Fibroblast of skin of back (primary cell): ENCODE results near the gene SHISA7.
A peak's percentile ranks its signal among the peaks of the same experiment; 100 is the strongest.
"Not testable (repeated sequence)": the region's sequence is repeated elsewhere in the genome, so short reads cannot be mapped to it uniquely, and the experiment has no call there.

ENCODE experiments used
- DNase-seq: peaks from one replicate; pipeline ENCODE4 v3.0.0-alpha.2; 2013

Gene SHISA7

DNA sequence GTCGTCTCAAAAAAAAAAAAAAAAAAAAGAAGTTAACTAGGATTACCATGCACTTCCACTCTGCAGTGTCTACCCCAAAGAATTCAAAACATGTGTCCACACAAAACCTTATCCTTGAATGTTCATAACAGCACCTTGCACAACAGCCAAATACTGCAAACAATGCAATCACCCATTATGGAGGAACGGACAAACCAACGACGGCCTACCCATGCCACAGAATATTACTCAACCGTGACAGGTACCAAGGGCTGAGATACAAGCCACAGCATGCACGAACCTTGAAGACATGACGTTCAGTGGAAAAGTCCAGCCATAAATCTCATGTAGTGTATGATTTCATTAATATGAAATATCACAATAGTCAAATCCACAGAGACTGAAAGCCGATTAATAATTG is 3.0 kb upstream of the SHISA7 start:
- DNase-seq, result no peak

DNA sequence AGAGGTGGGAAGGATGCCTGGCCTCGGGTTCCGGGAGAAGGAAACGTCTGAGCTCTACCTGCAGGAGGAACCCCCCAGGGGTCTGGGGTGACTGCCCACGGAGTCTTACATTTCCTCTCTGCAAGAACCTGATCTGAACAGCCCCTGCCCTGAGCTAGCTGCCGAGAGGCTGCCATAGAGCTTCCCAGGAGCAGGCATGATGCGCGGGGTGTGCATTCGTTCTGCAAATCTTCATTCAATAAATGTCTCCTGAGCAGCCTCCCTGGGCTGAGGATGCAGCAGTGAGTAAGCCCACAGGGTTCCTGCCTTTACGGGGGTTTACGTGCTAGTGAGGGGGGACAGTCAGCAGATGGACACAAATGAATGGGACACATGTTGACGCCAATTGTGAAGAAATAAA is 1.5 kb upstream of the SHISA7 start:
- no peak for DNase-seq

DNA sequence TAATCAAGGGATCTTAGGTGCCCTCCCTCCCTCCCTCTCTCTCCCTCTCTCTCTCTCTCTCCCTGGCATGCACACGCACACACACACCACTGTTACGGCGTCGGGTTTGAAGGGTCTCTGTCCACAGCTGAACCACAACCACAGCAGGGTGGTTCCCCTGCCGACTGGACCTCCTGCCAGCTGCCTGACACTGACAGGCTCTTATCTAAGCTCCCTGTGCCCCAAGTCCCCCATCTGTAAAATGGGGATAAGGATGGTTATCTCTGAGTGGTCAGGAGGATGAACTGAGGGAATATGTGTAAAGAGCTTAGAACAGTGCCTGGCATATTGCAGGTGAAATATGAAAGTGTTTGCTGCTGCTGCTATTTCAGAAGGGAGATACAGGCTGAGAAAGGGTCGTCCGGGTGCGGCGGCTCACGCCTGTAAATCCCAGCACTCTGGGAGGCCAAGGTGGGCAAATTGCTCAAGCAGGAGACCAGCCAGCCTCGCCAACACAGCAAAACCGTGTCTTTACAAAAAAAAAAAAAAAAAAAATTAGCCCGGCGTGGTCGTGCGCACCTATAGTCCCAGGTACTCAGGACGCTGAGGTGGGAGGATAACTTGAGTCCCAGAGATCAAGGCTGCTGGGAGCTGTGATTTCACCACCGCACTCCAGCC is 852 bp upstream of the SHISA7 start:
- DNase-seq, result no peak

DNA sequence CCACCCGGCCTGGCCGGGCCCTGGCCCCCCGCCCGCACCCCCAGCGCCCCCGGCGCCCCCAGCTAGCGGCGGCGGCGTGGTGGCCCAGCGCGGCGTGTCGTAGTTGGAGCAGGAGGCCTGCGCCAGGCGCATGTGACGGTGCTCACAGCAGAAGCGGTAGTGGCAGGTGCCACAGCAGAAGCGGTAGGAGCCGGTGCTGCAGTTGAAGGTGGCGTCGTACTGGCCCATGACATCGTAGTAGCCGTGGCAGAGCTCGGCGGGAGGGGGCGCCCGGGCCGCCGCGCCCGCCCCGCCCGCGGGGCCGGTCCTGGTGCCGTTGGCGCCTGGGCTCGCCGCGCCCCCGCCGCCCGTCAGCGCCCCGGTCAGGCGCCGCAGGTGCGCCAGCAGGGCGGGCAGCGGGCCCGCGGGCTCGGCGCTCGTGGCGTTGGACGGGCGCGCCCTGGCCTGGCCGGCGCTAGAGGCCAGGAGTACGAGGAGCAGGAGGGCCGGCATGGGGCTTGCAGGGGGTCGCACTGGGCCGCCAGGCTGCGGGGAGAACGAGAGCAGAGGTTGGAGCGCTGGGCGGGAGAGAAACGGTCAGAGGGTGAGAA is 633 bp downstream of the SHISA7 start:
- DNase-seq, result no peak

DNA sequence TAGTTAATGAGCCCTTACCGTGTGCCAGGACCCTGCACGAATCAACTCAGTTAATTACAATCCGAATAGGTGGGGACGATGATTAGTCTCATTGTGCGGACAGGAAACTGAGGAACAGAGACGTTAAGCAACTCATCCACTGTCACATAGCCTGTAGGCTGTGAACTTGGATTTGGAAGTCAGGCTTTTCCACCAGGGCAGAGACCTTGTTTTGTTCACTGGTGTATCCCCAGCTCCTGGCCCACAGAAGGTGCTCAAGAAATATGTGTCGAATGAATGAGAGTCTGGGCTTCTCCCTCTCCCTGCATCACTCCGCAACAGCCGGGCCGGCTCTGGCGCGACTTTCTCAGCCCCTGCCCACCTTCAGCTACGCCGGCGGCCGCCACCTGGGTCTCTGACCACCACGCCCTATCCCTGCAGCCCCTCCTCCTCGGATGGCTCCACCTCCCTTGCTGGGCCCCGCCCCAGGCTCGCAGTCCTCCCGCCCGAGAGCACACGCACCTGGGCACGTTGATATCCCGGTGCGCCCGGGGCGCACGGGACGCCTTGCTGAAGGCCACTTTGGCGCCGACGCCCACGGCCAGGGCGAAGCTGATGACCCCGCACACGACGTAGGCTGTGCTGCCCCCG is 1.3 kb downstream of the SHISA7 start:
- no peak for DNase-seq

DNA sequence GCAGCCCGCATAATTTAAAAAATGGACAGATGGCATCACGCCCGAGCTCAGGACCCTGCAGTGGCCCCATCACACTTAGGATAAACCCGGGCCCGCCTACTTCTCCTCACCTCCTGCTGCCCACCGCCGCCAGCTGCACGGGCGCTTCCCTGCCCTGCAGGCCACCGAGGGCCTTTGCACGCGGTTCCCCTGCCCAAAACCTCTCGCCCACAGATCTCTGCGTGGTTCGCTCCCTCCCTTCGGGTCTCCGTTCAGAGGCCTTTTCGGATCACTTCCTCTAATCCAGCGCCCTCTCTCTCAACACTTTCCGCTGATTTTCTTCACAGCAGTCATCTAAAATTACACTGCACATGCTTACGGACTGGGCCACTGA is 1.8 kb downstream of the SHISA7 start:
- DNase-seq, result no peak

DNA sequence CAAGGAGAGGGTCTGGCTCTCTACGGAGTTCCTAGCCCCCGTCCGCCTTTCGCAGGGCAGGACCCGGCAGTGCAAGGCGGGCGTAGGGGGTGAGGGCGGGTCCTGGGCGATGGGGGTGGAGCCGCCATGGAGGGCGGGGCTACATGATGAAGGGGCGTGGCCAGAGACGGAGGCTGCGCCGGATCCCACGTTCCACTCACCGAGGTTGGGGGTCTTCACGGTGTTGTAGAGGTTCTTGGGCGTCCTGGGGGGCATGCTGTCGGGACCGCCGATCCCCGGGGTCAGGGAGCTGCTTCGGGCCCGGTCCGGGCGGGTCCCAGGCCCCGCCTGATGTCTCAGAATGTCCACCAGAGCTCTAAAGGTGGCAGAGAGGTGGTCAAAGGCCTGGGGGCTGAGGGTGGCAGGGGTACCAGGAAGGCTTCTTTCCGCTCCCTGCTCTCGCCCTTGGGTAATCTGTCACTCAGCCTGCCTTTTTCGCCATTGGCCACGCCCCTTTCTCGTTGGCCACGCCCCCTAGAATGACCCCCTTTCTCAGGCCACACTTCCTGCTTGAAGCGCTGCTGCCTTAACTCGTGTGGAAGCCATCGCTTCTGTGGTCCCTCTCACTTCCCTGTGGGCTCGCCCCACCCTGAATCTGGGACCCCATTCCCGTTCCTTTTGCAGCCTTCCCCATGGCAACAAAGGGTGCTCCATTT is 2.5 kb downstream of the SHISA7 start:
- no peak for DNase-seq

DNA sequence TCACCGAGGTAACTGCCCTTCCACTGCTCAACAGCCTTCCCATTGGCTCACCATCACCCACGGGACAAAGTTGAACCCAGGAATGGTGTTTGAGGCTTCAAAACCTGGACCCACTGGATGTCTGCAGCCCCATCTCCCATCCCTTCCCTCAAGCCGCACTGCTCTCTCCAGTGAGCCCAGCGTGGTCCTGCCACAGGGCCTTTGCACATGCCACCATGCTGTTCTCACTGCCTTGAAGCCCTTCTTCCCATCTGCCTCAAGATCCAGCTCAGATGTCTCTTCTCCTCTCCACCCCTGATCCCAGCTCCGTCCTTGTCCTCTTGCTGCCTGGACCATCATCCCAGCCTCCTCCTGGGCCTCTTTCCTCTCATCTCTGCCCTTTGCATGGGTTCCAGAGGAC is 4.0 kb downstream of the SHISA7 start:
- DNase-seq, result no peak

DNA sequence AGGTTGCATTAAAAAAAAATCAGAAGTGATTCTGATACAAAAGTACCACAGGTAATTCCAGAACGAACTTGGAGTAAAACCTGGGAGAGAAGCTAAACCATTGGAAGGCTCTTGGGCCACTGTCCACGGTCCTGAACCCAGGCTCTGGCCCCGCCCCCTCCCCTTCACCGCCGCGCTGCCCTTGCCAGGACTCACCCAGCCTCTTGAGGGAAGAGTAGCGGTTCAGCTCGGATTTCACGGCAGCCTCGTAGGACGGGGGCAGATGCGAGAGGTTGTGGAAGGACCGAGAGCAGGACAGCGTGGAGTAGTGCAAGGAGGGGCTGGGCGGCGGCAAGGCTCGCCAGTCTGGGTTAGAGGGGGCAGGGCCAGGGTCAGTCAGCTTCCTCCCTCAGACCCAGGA is 5.7 kb downstream of the SHISA7 start:
- peak; percentile 49 for DNase-seq

DNA sequence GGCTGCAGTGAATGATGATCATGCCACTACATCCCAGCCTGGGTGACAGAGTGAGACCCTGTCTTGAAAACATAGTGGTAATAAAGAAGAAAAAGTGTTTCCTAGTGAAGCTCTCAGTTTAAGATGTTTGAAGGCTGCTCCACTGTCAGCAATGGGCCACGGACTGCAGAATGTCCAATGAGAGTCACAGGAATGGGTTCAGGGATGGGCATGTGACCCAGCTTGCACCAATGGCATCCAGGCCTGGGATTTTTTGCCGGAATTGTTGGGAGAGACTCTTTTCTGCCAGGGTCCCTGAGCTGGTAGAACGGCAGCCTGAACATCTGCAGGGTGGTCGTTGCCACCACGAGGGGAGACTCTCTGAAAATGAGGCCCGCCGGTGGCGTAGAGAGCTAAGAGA is 6.3 kb downstream of the SHISA7 start:
- no peak for DNase-seq

DNA sequence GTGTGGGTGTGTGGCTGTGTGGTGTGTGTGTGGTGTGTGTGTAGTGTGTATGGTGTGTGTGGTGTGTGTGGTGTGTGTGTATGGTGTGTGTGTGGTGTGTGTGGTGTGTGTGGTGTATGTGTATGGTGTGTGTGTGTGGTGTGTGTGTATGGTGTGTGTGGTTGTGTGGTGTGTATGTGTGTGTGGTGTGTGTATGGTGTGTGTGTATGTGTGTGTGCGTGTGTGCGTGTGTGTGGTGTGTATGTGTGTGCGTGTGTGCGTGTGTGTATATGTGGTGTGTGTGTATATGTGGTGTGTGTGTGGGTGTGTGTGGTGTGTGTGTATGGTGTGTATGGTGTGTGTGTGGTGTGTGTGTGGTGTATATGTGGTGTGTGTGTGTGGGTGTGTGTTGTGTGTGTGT is 8.1 kb downstream of the SHISA7 start:
- no peak for DNase-seq

DNA sequence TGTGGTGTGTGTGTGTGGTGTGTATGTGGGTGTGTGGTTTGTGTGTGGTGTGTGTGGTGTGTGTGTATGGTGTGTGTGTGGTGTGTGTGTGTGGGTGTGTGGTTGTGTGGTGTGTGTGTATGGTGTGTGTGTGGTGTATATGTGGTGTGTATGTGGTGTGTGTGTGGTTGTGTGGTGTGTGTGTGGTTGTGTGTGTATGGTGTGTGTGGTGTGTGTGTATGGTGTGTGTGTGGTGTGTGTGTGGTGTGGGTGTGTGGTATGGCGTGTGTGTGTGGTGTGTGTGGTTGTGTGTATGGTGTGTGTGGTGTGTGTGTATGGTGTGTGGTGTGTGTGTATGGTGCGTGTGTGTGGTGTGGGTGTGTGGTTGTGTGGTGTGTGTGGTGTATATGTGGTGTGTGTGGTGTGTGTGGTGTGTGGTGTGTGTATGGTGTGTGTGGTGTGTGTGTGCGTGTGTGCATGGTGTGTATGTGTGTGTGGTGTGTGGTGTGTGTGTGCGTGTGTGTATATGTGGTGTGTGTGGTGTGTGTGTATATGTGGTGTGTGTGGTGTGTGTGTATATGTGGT is 8.7 kb downstream of the SHISA7 start:
- DNase-seq, result no peak

DNA sequence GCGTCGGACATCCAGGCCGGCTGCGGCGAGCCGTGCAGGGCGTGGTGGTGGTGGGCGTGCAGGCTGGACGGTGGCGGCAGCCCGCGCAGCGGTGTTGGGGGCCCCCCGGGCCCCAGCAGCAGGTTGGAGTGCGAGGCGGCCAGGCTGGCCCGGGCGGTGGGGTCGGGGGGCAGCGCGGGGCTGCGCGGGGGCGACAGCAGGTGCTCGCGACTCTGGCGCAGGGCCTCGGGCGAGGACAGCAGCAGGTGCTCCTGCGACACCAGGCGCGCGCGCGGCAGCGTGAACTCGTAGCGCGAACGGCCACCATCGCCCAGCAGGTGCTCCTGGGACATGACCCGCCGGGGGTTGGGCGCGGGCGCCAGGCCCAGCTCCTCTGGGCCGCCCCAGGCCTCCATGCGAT is 9.8 kb downstream of the SHISA7 start:
- DNase-seq, result no peak

DNA sequence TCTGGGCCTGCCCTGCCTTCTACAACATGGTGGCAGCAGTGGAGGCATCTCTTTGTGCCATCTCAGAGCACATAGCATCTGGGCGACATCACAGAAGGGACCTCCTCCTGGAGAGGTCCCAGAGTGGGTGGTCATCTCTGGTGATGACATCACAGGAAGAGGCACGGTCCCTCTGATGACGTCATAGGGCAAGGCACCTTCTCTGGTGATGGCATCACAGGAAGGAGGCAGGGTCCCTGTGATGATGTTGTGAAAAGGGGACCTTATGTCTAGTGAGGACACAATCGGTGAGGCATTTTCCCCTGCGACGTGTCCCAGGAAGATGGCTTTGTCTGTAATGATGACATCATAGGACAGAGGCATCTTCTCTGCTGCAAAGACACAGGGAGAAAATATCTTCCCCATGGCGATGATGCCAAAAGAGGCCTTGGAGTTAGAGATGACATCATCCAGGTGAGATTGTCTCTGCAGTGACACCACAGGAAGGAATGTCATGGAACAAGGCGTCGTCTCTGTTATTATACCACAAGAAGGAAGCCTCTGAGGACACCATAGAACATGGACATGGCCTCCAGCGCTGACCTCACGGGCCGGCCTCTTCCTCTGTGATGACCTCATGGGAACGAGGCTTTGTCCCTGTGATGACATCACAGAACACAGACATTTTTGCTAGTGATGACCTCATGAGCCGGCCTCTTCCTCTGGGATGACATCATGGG is 10.7 kb downstream of the SHISA7 start:
- DNase-seq, result no peak

DNA sequence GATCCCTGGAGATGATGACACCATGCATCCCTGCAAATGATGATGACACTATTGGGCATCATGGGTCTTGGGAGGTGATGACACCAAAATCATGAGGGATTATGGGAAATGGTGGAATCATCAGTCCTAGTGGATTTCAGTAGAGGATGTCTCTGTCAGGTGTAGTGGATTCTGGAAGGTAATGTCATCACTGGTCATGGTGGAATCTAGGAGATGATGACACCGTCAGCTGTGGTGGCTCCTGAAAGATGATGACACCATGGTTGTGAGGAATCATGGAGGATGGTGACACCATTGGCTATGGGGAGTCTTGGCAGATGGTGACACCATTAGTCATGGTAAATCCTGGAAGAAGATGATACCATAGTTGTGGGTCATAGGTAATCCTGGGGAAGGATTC is 11.9 kb downstream of the SHISA7 start:
- DNase-seq, result no peak

DNA sequence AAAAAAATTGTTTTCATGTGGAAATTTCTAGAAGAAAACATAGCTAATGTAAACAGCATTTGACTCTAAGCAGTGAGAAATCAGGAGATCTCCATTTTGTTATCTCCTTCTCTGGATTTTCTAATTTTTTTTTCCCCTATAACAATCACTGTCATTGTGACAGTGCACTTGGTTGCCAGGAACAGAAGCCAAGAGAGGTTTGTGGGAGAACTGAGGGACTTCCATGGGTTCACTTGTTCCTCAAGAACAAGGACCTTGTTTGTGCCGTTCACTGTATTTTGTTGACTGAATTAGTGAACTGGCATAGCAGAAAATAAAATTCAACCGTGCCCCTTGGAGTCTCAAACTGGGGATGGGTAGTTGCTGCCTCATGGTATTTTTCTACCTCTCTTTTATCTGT is 17.1 kb downstream of the SHISA7 start:
- DNase-seq, result no peak

DNA sequence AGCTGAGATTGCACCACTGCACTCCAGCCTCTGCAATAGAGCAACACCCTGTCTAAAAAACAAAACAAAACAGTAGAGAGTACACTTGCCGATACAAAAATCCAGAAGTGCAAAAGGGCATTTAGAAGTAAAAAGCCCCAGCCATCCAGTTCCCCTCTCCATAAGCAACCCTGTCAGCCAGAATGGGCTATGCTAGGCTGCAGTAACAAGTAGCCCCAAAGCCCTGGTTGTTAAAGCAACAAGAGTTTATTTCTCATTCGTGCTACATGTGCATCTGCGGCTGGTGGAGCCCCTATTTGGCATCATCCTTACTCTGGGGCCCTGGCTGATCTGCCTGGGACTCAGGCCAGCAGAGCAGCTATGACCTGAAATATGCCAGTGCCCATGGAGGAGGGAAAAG is 18.6 kb downstream of the SHISA7 start:
- no peak for DNase-seq

DNA sequence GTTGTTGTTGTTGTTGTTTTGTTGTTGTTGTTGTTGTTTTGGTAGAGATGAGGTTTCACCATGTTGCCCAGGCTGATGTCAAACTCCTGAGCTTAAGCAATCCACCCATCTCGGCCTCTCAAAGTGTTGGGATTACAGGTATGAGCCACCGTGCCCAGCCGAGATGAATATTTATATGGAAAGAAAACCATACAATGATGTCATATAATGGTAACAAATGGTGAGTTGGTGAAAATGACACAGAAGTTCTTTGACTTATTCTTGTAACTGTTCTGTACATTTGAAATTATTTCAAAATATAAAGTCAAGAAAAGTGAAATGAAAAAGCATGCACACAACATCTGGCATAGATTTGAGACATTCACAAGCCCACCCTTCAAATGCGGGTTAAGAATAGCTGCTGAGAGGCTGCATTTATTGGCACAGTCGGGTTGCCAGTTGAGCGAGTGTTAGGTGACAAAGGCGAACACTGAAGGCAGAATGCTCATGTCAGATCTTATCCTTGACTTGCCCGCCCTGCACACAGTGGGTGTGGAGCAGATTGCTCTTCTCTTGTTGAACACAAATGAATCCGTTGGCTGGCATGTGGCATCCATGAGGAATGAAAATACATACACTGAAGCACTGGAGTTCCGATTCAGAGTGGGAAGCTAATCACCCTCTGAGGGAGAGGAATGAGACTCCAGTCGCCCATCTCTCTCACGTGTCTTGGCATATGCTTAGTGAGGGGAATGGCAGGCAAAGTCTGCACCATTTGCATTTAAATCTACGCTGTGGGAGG is 19.7 kb downstream of the SHISA7 start:
- no peak for DNase-seq

DNA sequence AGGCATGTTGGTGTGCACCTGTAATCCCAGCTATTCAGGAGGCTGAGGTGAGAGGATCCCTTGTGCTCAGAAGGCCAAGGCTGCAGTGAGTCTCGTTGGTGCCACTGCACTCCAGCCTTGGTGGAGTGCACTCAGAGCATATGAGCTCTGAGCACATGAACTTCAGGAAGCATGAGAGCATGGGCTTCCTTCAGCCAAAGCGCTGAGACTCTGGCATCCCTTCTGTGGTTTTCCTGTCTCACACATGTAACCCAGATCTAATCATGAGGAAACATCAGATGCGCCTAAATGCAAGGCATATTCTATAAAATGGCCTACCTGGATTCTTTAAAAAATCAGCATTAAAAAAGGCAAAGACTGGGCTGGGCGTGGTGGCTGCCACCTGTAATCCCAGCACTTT is 21.8 kb downstream of the SHISA7 start:
- not testable (repeated sequence) for DNase-seq

DNA sequence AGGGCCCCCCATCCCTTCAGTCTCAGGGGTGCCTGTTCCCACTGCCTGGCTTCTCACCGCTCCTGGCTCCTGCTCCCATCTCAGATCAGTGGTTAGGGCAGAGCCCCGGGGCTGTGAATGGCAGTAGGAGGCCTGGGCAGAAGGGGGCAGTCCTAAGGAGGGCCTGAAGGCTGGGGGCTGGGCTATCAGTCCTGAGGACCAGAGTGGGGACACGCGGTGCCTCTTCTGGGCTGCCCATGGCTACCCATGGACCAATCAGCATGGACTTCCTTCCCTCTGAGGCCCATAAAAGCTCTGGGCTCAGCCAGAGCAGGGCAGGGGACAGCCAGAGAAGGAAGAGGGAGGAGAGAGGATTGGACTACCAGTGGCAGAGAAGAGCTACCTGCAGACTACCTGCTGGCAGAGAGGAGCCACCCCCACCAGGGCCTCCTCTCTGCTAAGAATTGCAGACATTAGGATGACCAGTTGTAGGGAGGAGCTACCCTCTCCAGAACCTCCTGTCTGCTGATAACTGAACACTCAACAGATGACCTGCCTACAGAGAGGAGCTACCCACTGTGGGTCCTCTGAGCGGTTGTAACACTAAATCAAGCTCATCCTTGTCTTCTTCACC is 23.4 kb downstream of the SHISA7 start:
- DNase-seq, result no peak

DNA sequence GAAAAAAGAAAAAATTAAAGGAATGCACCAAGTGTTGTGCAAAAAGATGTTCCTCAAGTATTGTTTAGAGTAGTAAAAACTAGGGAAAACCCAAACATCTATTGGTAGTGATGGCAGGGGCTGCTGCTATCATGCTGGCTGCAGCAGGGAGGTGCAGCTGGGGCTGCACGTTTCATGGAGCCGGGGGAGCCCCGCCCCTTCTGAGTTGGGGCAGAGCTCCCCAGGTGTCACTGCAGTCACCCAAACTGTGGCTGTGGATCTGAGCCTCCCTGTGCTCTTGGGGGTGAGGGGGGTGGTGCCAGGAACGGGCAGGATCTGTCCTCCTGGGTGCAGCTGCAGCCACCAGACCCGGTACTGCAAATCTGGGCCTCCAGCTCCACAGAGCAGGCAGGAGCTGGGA is 24.0 kb downstream of the SHISA7 start:
- DNase-seq, result no peak

DNA sequence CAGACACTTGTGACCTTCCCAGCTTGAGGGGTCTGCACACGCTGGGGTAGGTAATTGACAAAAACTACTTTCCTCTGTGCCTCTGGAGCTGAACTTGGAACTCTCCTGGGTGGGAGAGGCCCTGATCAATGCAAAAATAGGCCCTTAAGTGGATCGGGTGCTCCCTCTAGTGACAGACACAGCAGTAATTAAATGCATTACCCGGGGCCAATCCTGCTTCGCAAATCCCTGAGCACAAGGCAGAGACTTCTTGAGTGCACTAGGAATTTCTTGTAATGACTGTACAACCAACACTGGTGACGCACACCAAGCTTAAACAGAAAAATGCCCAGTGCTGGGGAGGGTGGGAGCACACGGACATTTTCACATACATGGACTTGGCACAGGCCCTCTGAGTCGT is 24.9 kb downstream of the SHISA7 start:
- peak; percentile 84 for DNase-seq
